SH-SY5Y (cell line): ENCODE results near the gene INF2.

ENCODE experiments used
- GATA2 ChIP-seq: IDR thresholded peaks from 2 replicates; pipeline ENCODE4 v1.6.1; 2011; ENCODE audit warnings: mild to moderate bottlenecking, low read depth, low read length
- GATA3 ChIP-seq: IDR thresholded peaks from 2 replicates; pipeline ENCODE4 v1.6.1; 2011; ENCODE audit warnings: low read depth, mild to moderate bottlenecking, low read length, moderate library complexity

The INF2 gene

GRCh38 chr14:104681689-104682074 is 7.7 kb upstream of the INF2 start:
- TF ChIP-seq GATA3 (no peak), GATA2 (no peak)

GRCh38 chr14:104682107-104682593 is 7.3 kb upstream of the INF2 start:
- peak; percentile 51 for TF ChIP-seq GATA2
- no peak for TF ChIP-seq GATA3

- TF ChIP-seq GATA3 (no peak), GATA2 (no peak)
Measured at GRCh38 chr14:104683653-104684448, 5.6 kb upstream of the INF2 start.

GRCh38 chr14:104684449-104684821 is 5.0 kb upstream of the INF2 start:
- no peak for TF ChIP-seq GATA2
- no peak for TF ChIP-seq GATA3

- TF ChIP-seq GATA2 (no peak), GATA3 (no peak)
Measured at GRCh38 chr14:104685216-104685997, 4.0 kb upstream of the INF2 start.

- TF ChIP-seq GATA2 (no peak), GATA3 (no peak)
Measured at GRCh38 chr14:104685998-104686610, 3.3 kb upstream of the INF2 start.

GRCh38 chr14:104686624-104687517 is 2.5 kb upstream of the INF2 start:
- TF ChIP-seq GATA3 (no peak), GATA2 (no peak)

- TF ChIP-seq GATA2 (no peak), GATA3 (no peak)
Measured at GRCh38 chr14:104687601-104688504, 1.6 kb upstream of the INF2 start.

GRCh38 chr14:104688505-104689108 is 811 bp upstream of the INF2 start:
- TF ChIP-seq GATA2 (no peak), GATA3 (no peak)

GRCh38 chr14:104689881-104690711 is 678 bp downstream of the INF2 start:
- TF ChIP-seq GATA3 (no peak), GATA2 (no peak)

GRCh38 chr14:104690861-104691455 is 1.5 kb downstream of the INF2 start:
- TF ChIP-seq GATA3 (no peak), GATA2 (no peak)
